GM19239 (cell line): ENCODE measurements around the gene MRGPRE.

Source experiments
- DNase-seq: peaks from one replicate; pipeline ENCODE4 v3.0.0; 2011; ENCODE audit warnings: low spot score; ENCODE audit not compliant: insufficient read length
- FAIRE-seq: peaks from 2 replicates; lab custom pipeline; 2011; peaks lifted over from hg19 to GRCh38; lab: Jason Lieb, UNC

MRGPRE gene

GRCh38 chr11:3199537-3200295 is 32.5 kb downstream of the MRGPRE start:
- FAIRE-seq (no peak), DNase-seq (no peak)

- DNase-seq (no peak), FAIRE-seq (no peak)
These were observed 33.4 kb downstream of the MRGPRE start for GRCh38 chr11:3198815-3199214.

GRCh38 chr11:3197878-3198528 is 34.2 kb downstream of the MRGPRE start:
- DNase-seq = no peak
- FAIRE-seq = no peak

- DNase-seq (no peak), FAIRE-seq (no peak)
These were observed 35.0 kb downstream of the MRGPRE start for GRCh38 chr11:3197044-3197695.

- FAIRE-seq = no peak
- DNase-seq = no peak
These were observed 35.8 kb downstream of the MRGPRE start for GRCh38 chr11:3196161-3197043.

- DNase-seq (no peak), FAIRE-seq (no peak)
These were observed 36.7 kb downstream of the MRGPRE start for GRCh38 chr11:3195251-3196160.

GRCh38 chr11:3194016-3194816 is 38.0 kb downstream of the MRGPRE start:
- DNase-seq = no peak
- no peak for FAIRE-seq

- DNase-seq = no peak
- no peak for FAIRE-seq
These were observed 38.7 kb downstream of the MRGPRE start for GRCh38 chr11:3193373-3194015.

GRCh38 chr11:3192511-3193372 is 39.5 kb downstream of the MRGPRE start:
- FAIRE-seq (no peak), DNase-seq (no peak)

GRCh38 chr11:3191586-3192324 is 40.5 kb downstream of the MRGPRE start:
- FAIRE-seq = no peak
- DNase-seq = no peak

- DNase-seq (no peak), FAIRE-seq (no peak)
These were observed 41.6 kb downstream of the MRGPRE start for GRCh38 chr11:3190600-3190999.

GRCh38 chr11:3189886-3190583 is 42.2 kb downstream of the MRGPRE start:
- DNase-seq (no peak), FAIRE-seq (no peak)

- FAIRE-seq (no peak), DNase-seq (no peak)
These were observed 42.9 kb downstream of the MRGPRE start for GRCh38 chr11:3189196-3189843.

- FAIRE-seq (no peak), DNase-seq (no peak)
These were observed 43.6 kb downstream of the MRGPRE start for GRCh38 chr11:3188496-3189195.
